Neural progenitor cell (in vitro differentiated cells): ENCODE results near the gene RNPEP. TPM values are rescaled to one million over a fixed set of nuclear protein-coding genes. Genes with fewer than 3 reads are reported as not detected.

ENCODE experiments used
- DNase-seq: peaks from one replicate; pipeline ENCODE4 v3.0.0-alpha.2; 2016; ENCODE audit warnings: low spot score
- H2AFZ ChIP-seq: fragments of 200-600 bp; sonication (generic); replicated peaks from 2 replicates; pipeline ENCODE4 v1.6.1; 2016; ENCODE audit warnings: antibody characterized with exemption
- H3F3A ChIP-seq: fragments of 200-600 bp; sonication (generic); 2 replicates; pipeline ENCODE4 v1.6.1; 2016; ENCODE audit warnings: antibody characterized with exemption, low read depth
- H3K27ac ChIP-seq: fragments of 200-600 bp; sonication (generic); 2 replicates; pipeline ENCODE4 v1.5.1; 2016; ENCODE audit warnings: mild to moderate bottlenecking
- H3K27me3 ChIP-seq: fragments of 200-600 bp; sonication (generic); 2 replicates; pipeline ENCODE4 v1.6.1; 2016; ENCODE audit warnings: mild to moderate bottlenecking, moderate library complexity
- H3K36me3 ChIP-seq: fragments of 200-600 bp; sonication (generic); 2 replicates; pipeline ENCODE4 v1.5.1; 2016
- H3K4me1 ChIP-seq: fragments of 200-600 bp; sonication (generic); 2 replicates; pipeline ENCODE4 v1.6.1; 2016; ENCODE audit warnings: mixed run types
- H3K4me2 ChIP-seq: fragments of 200-600 bp; sonication (generic); 2 replicates; pipeline ENCODE4 v1.6.1; 2016
- H3K4me3 ChIP-seq: fragments of 200-600 bp; sonication (generic); 2 replicates; pipeline ENCODE4 v1.5.1; 2016
- H3K79me2 ChIP-seq: fragments of 200-600 bp; sonication (generic); 2 replicates; pipeline ENCODE4 v1.6.1; 2016; ENCODE audit warnings: low read depth
- H3K9ac ChIP-seq: fragments of 200-600 bp; sonication (generic); 2 replicates; pipeline ENCODE4 v1.6.1; 2016
- H3K9me3 ChIP-seq: fragments of 200-600 bp; sonication (generic); 2 replicates; pipeline ENCODE4 v1.5.1; 2016; ENCODE audit warnings: low read depth
- H4K20me1 ChIP-seq: fragments of 200-600 bp; sonication (generic); 2 replicates; pipeline ENCODE4 v1.6.1; 2016; ENCODE audit warnings: low read depth
- H3K27ac Mint-ChIP-seq: 3 replicates; pipeline ENCODE4 v1.8.0; 2021; ENCODE audit warnings: mixed read lengths
- H3K27me3 Mint-ChIP-seq: 2 replicates; pipeline ENCODE4 v1.8.0; 2022; ENCODE audit warnings: low read depth, mild to moderate bottlenecking, inconsistent platforms, moderate library complexity, mixed read lengths; ENCODE audit not compliant: insufficient read depth
- H3K36me3 Mint-ChIP-seq: 3 replicates; pipeline ENCODE4 v1.8.0; 2021; ENCODE audit warnings: mixed read lengths
- H3K4me1 Mint-ChIP-seq: 3 replicates; pipeline ENCODE4 v1.8.0; 2021; ENCODE audit warnings: mixed read lengths
- H3K4me3 Mint-ChIP-seq: 3 replicates; pipeline ENCODE4 v1.8.0; 2021; ENCODE audit warnings: mild to moderate bottlenecking, moderate library complexity, mixed read lengths
- H3K9me3 Mint-ChIP-seq: 3 replicates; pipeline ENCODE4 v1.8.0; 2020; ENCODE audit warnings: mixed read lengths
- CTCF ChIP-seq: fragments of 200-600 bp; sonication (generic); IDR thresholded peaks from 2 replicates; pipeline ENCODE4 v1.5.1; 2017; ENCODE audit warnings: antibody characterized with exemption, mild to moderate bottlenecking
- EZH2 ChIP-seq: fragments of 200-600 bp; sonication (generic); IDR thresholded peaks from 2 replicates; pipeline ENCODE4 v1.6.1; 2017; ENCODE audit warnings: antibody characterized with exemption, mild to moderate bottlenecking, moderate library complexity
- EZH2phosphoT487 ChIP-seq: fragments of 200-600 bp; sonication (generic); IDR thresholded peaks from 2 replicates; pipeline ENCODE4 v1.6.1; 2017; ENCODE audit warnings: antibody characterized with exemption
- total RNA-seq: library from RNA; depleted of rRNA; stranded (reverse); fragments of >200 nt; gene quantifications from 2 replicates; pipeline ENCODE4 v1.2.3, GENCODE V29; 2015; ENCODE audit warnings: low replicate concordance

RNPEP gene
- total RNA-seq: 48.7 and 70.3 TPM in 2 replicates

- Histone ChIP-seq H3K27me3 (peaks cover 15% of the 10 kb centered on the region), H3K9me3 (no peaks in the 10 kb centered on the region), H2AFZ (peak within 1 kb of the TSS; percentile 91), H4K20me1 (peaks cover 14% of the 10 kb centered on the region), H3K9ac (peak within 1 kb of the TSS; percentile 50), H3K4me1 (peaks cover 6% of the 10 kb centered on the region), H3F3A (peaks cover 24% of the 10 kb centered on the region), H3K36me3 (no peaks in the 10 kb centered on the region), H3K27ac (no peak within 1 kb of the TSS), H3K79me2 (peaks cover 46% of the 10 kb centered on the region), H3K4me3 (peak within 1 kb of the TSS; percentile 68), H3K4me2 (peak within 1 kb of the TSS; percentile 91)
- Mint-ChIP-seq H3K9me3 (no peaks in the 10 kb centered on the region), H3K27ac (peak within 1 kb of the TSS; percentile 91), H3K27me3 (peaks cover 7% of the 10 kb centered on the region), H3K36me3 (peaks cover 2% of the 10 kb centered on the region), H3K4me3 (peak within 1 kb of the TSS; percentile 98), H3K4me1 (peaks cover 22% of the 10 kb centered on the region)
- DNase-seq: peak; percentile 82
- TF ChIP-seq CTCF (peak; percentile 21), EZH2phosphoT487 (peak; percentile 4), EZH2 (peak; percentile 23)
Observed at GRCh38 chr1:201982623-201983379, at the start of gene RNPEP. Gene RNPEP (plus strand): TSS chr1:201982648. CDS start chr1:201982667, 19 bp downstream.

- TF ChIP-seq EZH2phosphoT487: no peak
- no peak for TF ChIP-seq EZH2
- no peak for TF ChIP-seq CTCF
- H4K20me1 ChIP-seq: no peaks in the 10 kb centered on the region
- H2AFZ ChIP-seq: no peak overlapping the region
- no peak overlapping the region for H3K4me3 ChIP-seq
- H3K4me2 ChIP-seq: no peak overlapping the region
- H3K27me3 Mint-ChIP-seq: peaks cover 2% of the 10 kb centered on the region
- no peaks in the 10 kb centered on the region for H3K27me3 ChIP-seq
- no peaks in the 10 kb centered on the region for H3K36me3 Mint-ChIP-seq
- no peak for DNase-seq
- no peaks in the 10 kb centered on the region for H3K9me3 ChIP-seq
- no peak overlapping the region for H3K4me3 Mint-ChIP-seq
- no peak overlapping the region for H3K27ac ChIP-seq
- peaks cover 2% of the 10 kb centered on the region for H3K4me1 ChIP-seq
- H3F3A ChIP-seq: peaks cover 7% of the 10 kb centered on the region
- H3K36me3 ChIP-seq: no peaks in the 10 kb centered on the region
- no peaks in the 10 kb centered on the region for H3K79me2 ChIP-seq
- H3K9me3 Mint-ChIP-seq: no peaks in the 10 kb centered on the region
- no peak overlapping the region for H3K9ac ChIP-seq
- H3K4me1 Mint-ChIP-seq: peaks cover 10% of the 10 kb centered on the region
- H3K27ac Mint-ChIP-seq: no peak overlapping the region
Observed at GRCh38 chr1:201933840-201934430, 48.5 kb upstream of the RNPEP start.

- Mint-ChIP-seq H3K36me3 (no peaks in the 10 kb centered on the region), H3K4me1 (peaks cover 36% of the 10 kb centered on the region), H3K27me3 (peaks cover 2% of the 10 kb centered on the region), H3K27ac (no peak overlapping the region), H3K4me3 (no peak overlapping the region), H3K9me3 (no peaks in the 10 kb centered on the region)
- TF ChIP-seq CTCF (no peak), EZH2phosphoT487 (no peak), EZH2 (no peak)
- no peaks in the 10 kb centered on the region for H3K27me3 ChIP-seq
- H3K4me2 ChIP-seq: no peak overlapping the region
- peaks cover 27% of the 10 kb centered on the region for H3K4me1 ChIP-seq
- no peak overlapping the region for H3K27ac ChIP-seq
- H3K9me3 ChIP-seq: no peaks in the 10 kb centered on the region
- H2AFZ ChIP-seq: no peak overlapping the region
- H3K9ac ChIP-seq: no peak overlapping the region
- no peaks in the 10 kb centered on the region for H3K36me3 ChIP-seq
- no peak for DNase-seq
- H4K20me1 ChIP-seq: peaks cover 4% of the 10 kb centered on the region
- H3K4me3 ChIP-seq: no peak overlapping the region
- H3K79me2 ChIP-seq: no peaks in the 10 kb centered on the region
- H3F3A ChIP-seq: peaks cover 34% of the 10 kb centered on the region
Observed at GRCh38 chr1:201937624-201938213, 44.7 kb upstream of the RNPEP start.
